Stimulated activated CD4-positive, alpha-beta T cell treated with anti-CD3 and anti-CD28 coated beads, TNF-alpha, amount 100 ng/mL, for 1 hour (primary cell): Measurements from ENCODE around the gene NCAM2.

ENCODE experiments used
- DNase-seq, 3 donors: peaks; one replicate each; pipeline ENCODE4 v3.0.0-alpha.2; 2020; ENCODE audit warnings: low read depth in 3 of 3, low spot score in 1 of 3

NCAM2 gene

GRCh38 chr21:21028275-21028820, 30.1 kb downstream of the NCAM2 start:
- no peak for DNase-seq

- DNase-seq: no peak
Observed at GRCh38 chr21:21029164-21029563, 31.0 kb downstream of the NCAM2 start.

- DNase-seq: no peak
Observed at GRCh38 chr21:21030311-21030710, 32.1 kb downstream of the NCAM2 start.

GRCh38 chr21:21034036-21034435, 35.8 kb downstream of the NCAM2 start:
- DNase-seq: no peak

- DNase-seq: no peak
Observed at GRCh38 chr21:21039624-21040170, 41.5 kb downstream of the NCAM2 start.

DNA sequence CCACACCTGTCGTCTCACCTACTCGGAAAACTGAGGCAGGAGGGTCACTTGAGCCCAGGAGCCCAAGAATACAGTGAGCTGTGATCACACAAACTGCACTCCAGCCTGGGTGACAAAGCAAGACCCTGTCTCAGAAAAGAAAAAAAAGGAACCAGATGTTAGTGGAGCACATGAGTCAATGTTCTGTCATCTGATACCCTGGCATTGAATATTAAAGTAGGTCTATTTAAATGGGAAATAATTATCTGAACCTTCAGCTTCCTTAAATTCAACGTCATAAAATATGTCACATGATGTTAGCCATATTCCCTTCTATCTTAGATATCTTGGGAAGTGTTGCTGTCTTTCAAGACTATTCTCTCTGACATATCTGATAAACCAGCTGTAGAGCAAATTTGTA, 47.3 kb downstream of the NCAM2 start:
- DNase-seq: no peak

DNA sequence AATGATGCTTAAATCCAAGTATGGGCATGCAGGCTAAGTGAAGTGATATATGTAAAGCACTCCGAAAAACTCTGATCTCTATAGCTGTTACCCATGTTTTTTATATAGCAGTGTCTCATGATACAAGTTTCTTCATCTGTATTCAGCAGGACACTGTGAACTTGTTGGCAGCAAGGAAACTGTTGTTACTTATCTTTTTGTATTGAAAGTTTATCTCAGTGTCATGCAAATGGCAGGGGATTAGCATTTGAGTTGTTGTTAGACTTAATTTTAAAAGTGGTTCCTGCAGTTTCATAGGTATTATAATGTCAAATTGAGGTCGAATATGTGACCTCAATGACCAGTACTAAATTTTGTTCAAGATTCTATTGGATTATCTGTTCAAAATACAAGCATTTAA, 47.9 kb downstream of the NCAM2 start:
- DNase-seq: no peak

- DNase-seq: no peak
Observed at GRCh38 chr21:21051109-21052055, 53.2 kb downstream of the NCAM2 start.

DNA sequence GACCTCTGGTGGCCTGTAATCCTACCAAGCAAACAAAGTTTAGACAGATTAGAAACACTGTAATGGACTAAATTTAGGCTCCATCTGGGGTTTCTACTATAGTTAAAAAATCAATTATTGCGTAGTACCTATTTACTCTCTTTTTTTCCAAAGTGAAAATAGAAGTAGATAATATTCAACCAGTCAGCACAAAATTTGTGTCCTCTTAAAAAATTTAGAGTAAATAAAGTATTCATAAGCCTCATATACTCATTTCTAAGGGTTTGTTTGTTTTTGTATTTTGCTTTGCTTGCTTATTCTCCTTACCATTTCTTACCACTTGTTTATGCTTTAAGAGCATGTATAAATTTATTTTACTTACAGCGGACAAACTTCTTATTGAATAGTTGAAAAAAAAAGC, 54.5 kb downstream of the NCAM2 start:
- no peak for DNase-seq

- DNase-seq: no peak
Observed at GRCh38 chr21:21057349-21058062, 59.3 kb downstream of the NCAM2 start.

DNA sequence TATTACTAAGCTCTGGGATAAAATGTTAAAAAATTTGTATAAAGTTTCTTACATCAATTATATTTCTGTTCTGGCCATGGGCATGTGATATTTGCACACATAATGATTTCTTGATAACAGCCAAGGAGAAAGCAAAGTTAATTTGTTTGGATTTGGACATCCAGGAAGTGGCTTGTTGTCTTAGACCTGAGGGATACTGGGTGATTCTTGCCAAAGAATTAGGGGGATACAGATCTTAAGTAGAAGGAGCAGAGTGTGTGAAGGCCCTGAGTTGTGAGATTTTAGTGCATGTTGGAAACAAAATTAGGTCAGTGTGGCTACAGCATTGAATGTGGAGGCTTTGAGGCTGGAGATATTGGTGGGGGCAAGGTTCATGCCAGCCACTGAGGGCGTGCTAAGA, 65.6 kb downstream of the NCAM2 start:
- DNase-seq: no peak

- DNase-seq: no peak
Observed at GRCh38 chr21:21064353-21064752, 66.1 kb downstream of the NCAM2 start.

GRCh38 chr21:21067375-21067774, 69.2 kb downstream of the NCAM2 start:
- DNase-seq: no peak

- no peak for DNase-seq
Observed at GRCh38 chr21:21074305-21074704, 76.1 kb downstream of the NCAM2 start.

DNA sequence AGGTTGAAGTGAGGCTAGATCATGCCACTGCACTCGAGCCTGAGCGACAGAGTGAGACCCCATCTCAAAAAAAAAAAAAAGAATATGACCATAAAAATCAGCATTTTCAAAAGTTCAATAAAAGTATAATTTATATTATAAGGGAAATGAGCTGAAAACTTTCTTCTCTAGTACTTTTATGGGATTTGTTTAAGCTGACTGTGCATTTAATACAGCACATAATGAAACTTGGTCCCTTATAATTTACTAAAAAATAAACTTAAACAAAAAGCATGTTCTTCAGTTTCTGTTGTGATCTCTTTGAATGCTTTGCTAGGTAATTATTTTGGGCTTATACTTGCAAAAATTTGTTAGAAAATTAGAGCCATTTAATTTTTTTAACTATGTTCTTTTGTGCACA, 77.8 kb downstream of the NCAM2 start:
- DNase-seq: no peak

DNA sequence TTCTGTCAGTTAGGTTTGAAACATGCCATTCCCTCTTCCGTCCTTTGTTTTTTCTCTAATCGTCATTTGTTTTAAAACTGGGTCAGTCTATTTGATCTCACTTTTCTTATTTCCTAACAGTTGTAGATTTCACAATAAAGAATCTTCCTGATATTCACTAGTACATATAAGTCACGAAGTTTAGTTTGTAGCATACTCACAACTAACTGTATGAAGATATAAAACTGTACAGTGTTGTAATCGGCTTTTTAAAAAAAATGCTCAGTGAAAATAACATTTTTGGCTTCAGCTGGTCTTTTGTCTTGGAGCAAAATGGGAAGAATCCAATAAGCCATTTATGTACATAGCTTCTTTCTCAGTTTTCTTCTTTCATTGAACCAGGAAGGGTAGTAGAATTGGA, 78.3 kb downstream of the NCAM2 start:
- no peak for DNase-seq

DNA sequence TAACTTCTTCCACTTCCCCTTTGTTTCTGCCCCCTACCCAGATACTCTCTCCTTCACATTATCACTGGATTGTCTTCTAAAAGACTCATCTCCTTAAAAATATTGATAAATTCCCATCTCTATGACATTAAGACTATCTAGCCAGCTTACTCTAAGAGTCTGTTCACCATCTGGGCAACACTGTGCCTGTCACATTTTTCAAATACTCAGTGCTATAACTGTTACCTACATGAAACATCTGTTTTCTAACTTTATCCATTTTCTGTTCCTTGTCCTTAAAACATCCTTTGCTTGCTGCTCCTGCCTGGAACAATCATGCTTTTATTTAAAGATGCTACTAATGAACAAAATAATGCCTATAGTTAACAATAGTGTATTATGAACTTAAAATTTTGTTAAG, 81.4 kb downstream of the NCAM2 start:
- DNase-seq: no peak

DNA sequence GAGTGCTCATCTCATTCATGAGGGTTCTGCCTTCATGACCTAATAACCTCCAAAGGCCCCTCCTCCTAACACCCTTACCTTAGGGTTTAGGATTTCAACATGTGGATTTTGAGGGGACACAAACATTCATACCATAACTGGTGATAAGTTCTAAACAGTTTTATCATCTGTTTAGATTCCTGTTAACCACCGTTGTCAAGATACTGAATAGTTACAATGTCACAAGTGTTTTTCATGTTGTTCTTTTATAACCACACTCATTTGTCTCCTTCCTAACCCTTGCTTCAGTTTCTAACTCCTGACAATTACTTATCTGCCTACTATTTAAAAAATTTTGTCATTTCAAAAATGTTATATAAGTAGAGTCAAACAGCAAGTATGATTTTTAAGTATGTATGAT, 86.0 kb downstream of the NCAM2 start:
- no peak for DNase-seq

- no peak for DNase-seq
Observed at GRCh38 chr21:21085206-21085605, 87.0 kb downstream of the NCAM2 start.

- no peak for DNase-seq
Observed at GRCh38 chr21:21096956-21097355, 98.7 kb downstream of the NCAM2 start.

DNA sequence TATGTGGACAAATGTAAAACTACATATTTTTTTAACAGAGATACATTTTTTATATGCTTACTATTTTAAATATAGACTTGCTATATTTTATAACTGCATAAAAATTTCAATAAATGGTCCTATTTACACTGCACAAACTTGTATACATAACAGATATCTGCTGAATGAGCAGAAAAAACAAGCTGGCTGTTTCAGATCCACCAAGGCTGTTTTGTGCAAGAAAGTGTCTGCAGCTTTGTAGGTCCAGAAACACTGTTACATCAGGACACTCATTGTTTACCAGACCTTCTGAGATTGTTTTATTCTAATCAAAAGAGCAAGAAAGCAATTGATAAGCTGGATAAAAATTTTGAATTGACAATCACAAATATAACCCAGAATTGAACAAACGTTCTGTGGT, 99.3 kb downstream of the NCAM2 start:
- DNase-seq: no peak

DNA sequence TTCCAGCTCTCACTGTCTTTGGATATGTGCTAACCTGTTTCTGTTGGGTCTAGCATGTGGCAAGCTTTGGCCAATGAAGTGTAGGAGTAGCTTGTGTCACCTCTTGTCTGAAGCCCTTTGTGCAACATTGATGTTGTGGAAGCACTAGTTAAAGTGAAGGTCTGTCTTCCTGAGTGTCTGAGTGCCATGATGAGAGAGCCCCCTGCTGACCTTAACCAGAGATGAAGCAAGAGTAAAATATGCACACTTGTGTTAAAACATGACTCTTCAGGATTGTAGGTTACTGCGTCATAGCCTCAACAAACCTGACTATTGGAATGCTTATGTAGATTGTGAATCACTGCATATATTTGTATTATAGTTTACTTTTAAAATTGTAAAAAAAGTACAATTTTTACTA, 103.7 kb downstream of the NCAM2 start:
- no peak for DNase-seq
